Astrocyte (in vitro differentiated cells and primary cell): ENCODE measurements around the gene RPL39L.

Experiments used
- CTCF ChIP-seq: IDR thresholded peaks from 2 replicates; pipeline ENCODE4 v1.5.1; 2011; ENCODE audit warnings: low read depth, mild to moderate bottlenecking, inconsistent platforms, low read length, moderate library complexity; ENCODE audit not compliant: insufficient read depth
- EZH2 ChIP-seq: IDR thresholded peaks from 2 replicates; pipeline ENCODE4 v1.6.1; 2012; ENCODE audit warnings: mild to moderate bottlenecking, low read length, inconsistent platforms; ENCODE audit not compliant: insufficient read depth

- TF ChIP-seq EZH2 (no peak), CTCF (no peak)
Measured at GRCh38 chr3:187077085-187077484, 62.2 kb downstream of the RPL39L start.
